Prostate gland (tissue), 2 donors: ENCODE results near the gene P2RX1.

Source experiments
- POLR2A ChIP-seq: fragments of 450-650 bp; IDR thresholded peaks from one replicate; pipeline ENCODE4 v1.6.1; 2016; ENCODE audit warnings: antibody characterized with exemption, mild to moderate bottlenecking
- POLR2AphosphoS5 ChIP-seq: sonication (generic); formaldehyde crosslinking; IDR thresholded peaks from one replicate; pipeline ENCODE4 v1.6.1; 2017; ENCODE audit warnings: antibody characterized with exemption
- TF ChIP-seq, protein P1 (sequence below), 4 experiments: fragments of 200-600 bp in 2 of 4; fragments of 450-650 bp in 2 of 4; sonication (generic) in 2 of 4; IDR thresholded peaks; 1 replicate in 3 of 4; 2 replicates in 1 of 4; pipeline ENCODE4 v1.5.1; 2016 to 2019; ENCODE audit warnings: antibody characterized with exemption in 4 of 4, mild to moderate bottlenecking in 2 of 4, moderate library complexity in 2 of 4

DNA sequence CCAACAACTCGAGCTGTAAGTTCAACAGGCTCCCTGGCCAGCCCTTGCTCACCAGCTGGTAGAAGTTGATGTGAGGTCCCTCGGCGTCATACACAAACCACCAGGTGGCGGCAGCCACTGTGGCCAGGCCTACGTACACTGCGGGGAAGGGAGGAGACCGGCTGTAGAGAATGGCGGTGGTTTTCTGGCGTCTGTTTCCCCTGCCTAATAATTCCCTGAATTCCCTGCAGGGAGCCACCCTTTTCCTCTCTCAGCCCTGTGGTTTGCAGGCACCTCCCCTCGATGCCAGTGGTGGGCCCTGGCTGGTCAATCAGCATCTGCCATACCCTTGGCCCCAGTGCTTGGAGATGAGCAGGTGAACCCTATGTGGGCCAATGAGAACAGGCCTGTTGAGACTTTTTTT lies 18.9 kb upstream of the P2RX1 start:
- TF ChIP-seq, protein P1, sequence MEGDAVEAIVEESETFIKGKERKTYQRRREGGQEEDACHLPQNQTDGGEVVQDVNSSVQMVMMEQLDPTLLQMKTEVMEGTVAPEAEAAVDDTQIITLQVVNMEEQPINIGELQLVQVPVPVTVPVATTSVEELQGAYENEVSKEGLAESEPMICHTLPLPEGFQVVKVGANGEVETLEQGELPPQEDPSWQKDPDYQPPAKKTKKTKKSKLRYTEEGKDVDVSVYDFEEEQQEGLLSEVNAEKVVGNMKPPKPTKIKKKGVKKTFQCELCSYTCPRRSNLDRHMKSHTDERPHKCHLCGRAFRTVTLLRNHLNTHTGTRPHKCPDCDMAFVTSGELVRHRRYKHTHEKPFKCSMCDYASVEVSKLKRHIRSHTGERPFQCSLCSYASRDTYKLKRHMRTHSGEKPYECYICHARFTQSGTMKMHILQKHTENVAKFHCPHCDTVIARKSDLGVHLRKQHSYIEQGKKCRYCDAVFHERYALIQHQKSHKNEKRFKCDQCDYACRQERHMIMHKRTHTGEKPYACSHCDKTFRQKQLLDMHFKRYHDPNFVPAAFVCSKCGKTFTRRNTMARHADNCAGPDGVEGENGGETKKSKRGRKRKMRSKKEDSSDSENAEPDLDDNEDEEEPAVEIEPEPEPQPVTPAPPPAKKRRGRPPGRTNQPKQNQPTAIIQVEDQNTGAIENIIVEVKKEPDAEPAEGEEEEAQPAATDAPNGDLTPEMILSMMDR (IDR thresholded peaks at IDR 0.05) = peak; percentile 75 to 91 (median 84)
- TF ChIP-seq POLR2AphosphoS5 (peak; percentile 73), POLR2A (no peak)
